ENCODE data around the gene GNA12. TPM values are rescaled to one million over a fixed set of nuclear protein-coding genes. Genes with fewer than 3 reads are reported as not detected.

Gene GNA12
- polyA plus RNA-seq, 1 of the 3 experiments (the other 2 are of a cell fraction): 64.8 TPM

DNA sequence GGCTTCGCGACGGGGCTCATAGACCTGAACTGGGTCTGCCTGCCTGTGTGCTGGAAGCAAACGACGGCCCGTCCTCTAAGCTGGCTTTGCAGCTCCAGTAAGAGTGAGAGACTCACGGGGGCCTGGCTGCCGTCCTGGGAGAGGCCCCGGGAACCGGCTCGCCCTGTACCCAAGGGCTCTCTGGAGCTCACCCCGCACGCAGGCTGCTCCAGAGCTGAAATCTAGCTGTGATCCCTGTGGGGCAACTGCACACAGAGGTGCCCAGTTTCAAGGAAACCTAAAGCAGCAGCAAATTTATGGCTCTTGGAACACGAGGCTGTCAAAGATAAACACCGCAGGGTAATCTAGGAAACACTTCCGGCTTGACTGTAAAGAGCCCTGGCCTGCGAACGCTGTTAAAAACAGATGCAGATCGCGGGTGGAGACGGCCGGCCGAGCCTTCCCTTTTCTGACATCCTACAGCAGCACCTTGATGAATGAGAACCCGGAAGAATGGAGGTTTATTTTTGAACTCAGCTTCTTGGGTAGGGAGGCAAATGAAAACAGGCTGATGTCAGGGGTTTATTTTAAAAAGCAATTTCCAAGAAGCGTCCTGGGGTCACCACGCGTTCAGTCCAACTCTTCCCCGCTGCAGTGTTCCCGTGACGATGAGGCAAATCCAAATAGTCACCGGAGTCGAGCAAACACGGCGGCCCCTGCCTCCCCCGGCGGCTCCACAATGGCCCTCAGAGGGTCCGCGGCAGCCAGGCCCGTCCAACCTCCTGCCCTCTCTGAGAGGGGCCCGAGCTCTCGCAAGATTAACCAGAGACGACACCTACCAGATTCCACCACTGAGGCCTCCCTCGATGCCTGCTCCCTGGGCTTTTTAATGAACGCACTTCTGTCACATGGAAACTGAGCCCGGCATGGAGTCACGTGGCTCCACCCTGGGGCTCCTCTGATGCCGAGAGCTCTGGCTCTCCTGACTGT is 126.5 kb downstream of the GNA12 start:
- Histone ChIP-seq H3K9me3 (no peaks in the 10 kb centered on the region), H3F3A (replicated peaks; ENCODE audit: insufficient read depth) (no peaks in the 10 kb centered on the region), H3K4me2 (no peak overlapping the region), H3K4me1 (ENCODE audit: control insufficient read depth in 1 of 2, insufficient read depth in 2 of 2, low read depth in 1 of 2, low read length in 1 of 2) (peaks cover 0 to 31% of the 10 kb centered on the region in 2 experiments; a peak in 1 of 4 replicates), H3K27me3 (ENCODE audit: insufficient read depth) (no peaks in the 10 kb centered on the region), H4K20me1 (ENCODE audit: insufficient read depth) (no peaks in the 10 kb centered on the region), H3K27ac (ENCODE audit: low read depth in 2 of 2, low read length in 1 of 2) (peak overlapping the region in 1 of 2 experiments; percentile 53; a peak in 2 of 4 replicates), H3K36me3 (replicated peaks in 1 of 2; ENCODE audit: control insufficient read depth in 1 of 2, insufficient read depth in 2 of 2, low read length in 1 of 2) (peaks cover 12 to 26% of the 10 kb centered on the region in 2 experiments), H3K4me3 (ENCODE audit: low read depth in 2 of 2, low read length in 1 of 2) (no peak overlapping the region), H3K9me2 (no peaks in the 10 kb centered on the region), H2AFZ (ENCODE audit: low read depth) (no peak overlapping the region), H3K79me2 (ENCODE audit: insufficient read depth) (no peaks in the 10 kb centered on the region), H3K9ac (no peak overlapping the region)
- WGBS (ENCODE audit: low lambda C conversion rate): 88% methylated on average over 42 of the region's 47 CpGs
- peak; percentile 90 for DNase-seq
- TF ChIP-seq EZH2phosphoT487 (IDR thresholded peaks at IDR 0.05; ENCODE audit: borderline replicate concordance, low read depth): no peak
- TF ChIP-seq RCOR1 (IDR thresholded peaks at IDR 0.05; ENCODE audit: low read length): peak; percentile 30; the same call in 1 of the 2 replicates
- TF ChIP-seq YY1 (IDR thresholded peaks at IDR 0.05; ENCODE audit: low read depth): no peak
- TF ChIP-seq MXI1 (IDR thresholded peaks at IDR 0.05; ENCODE audit: low read depth, low read length): peak; percentile 91
- no peak for TF ChIP-seq TAF1 (IDR thresholded peaks at IDR 0.05; ENCODE audit: borderline replicate concordance, low read depth, low read length)
- peak; percentile 11 for TF ChIP-seq CHD2 (IDR thresholded peaks at IDR 0.05; ENCODE audit: low read length, partially characterized antibody)
- peak; percentile 45; the same call in 1 of the 2 replicates for TF ChIP-seq GATA2 (CRISPR knock-in tag; IDR thresholded peaks at IDR 0.05)
- CTCF ChIA-PET: interaction anchor here (0.6 to 7.6 kb wide), 18 partner anchors 7 to 1368 kb away, joined by 3 to 94 read pairs (median 9); no protein-coding TSS in a partner anchor
- POLR2A ChIA-PET: no interaction called here

DNA sequence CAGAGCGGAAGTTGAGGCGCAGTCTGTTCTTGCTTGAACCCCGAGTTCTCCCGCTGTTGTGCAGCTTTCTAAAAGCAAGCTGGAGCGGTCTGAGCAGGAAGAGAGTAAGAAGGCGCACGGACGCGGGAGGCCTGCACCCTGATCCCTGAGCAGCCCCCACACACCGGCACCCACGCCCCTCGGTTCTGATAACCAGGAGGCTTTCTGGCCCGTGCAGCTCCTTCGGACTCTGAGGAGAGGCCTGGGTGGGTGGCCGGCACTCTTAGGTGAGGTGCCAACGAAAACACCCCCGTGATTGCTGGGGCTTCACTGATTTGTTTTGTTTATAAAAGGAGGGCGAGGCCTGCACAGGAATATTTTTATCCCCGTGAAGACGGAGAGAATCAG is 127.2 kb downstream of the GNA12 start:
- Histone ChIP-seq H3K4me2 (no peak overlapping the region), H3K27ac (ENCODE audit: low read depth in 2 of 2, low read length in 1 of 2) (no peak overlapping the region; a peak in 1 of 4 replicates), H3K9ac (no peak overlapping the region), H2AFZ (ENCODE audit: low read depth) (no peak overlapping the region), H3K79me2 (ENCODE audit: insufficient read depth) (no peaks in the 10 kb centered on the region), H4K20me1 (ENCODE audit: insufficient read depth) (no peaks in the 10 kb centered on the region), H3K36me3 (replicated peaks in 1 of 2; ENCODE audit: control insufficient read depth in 1 of 2, insufficient read depth in 2 of 2, low read length in 1 of 2) (peaks cover 9 to 26% of the 10 kb centered on the region in 2 experiments), H3K4me1 (ENCODE audit: control insufficient read depth in 1 of 2, insufficient read depth in 2 of 2, low read depth in 1 of 2, low read length in 1 of 2) (peaks cover 0 to 31% of the 10 kb centered on the region in 2 experiments; a peak in 1 of 4 replicates), H3K9me3 (no peaks in the 10 kb centered on the region), H3K4me3 (ENCODE audit: low read depth in 2 of 2, low read length in 1 of 2) (no peak overlapping the region), H3K9me2 (no peaks in the 10 kb centered on the region), H3F3A (replicated peaks; ENCODE audit: insufficient read depth) (no peaks in the 10 kb centered on the region), H3K27me3 (ENCODE audit: insufficient read depth) (no peaks in the 10 kb centered on the region)
- no peak for DNase-seq
- 90% methylated on average over 20 of the region's 20 CpGs for WGBS (ENCODE audit: low lambda C conversion rate)
- CTCF ChIA-PET: interaction anchor here (3.5 to 7.6 kb wide), 5 partner anchors 11 to 46 kb away, joined by 14 to 94 read pairs (median 23); no protein-coding TSS in a partner anchor
- POLR2A ChIA-PET: no interaction called here
- TF ChIP-seq RCOR1 (IDR thresholded peaks at IDR 0.05; ENCODE audit: low read length): no peak
- TF ChIP-seq USF2 (IDR thresholded peaks at IDR 0.05; ENCODE audit: borderline replicate concordance, low read depth, low read length): no peak
- TF ChIP-seq NFIC (IDR thresholded peaks at IDR 0.05; ENCODE audit: borderline replicate concordance): no peak
- no peak for TF ChIP-seq MEF2A (IDR thresholded peaks at IDR 0.05; ENCODE audit: borderline replicate concordance, low read depth)
- no peak for TF ChIP-seq SMC3 (IDR thresholded peaks at IDR 0.05; ENCODE audit: low read depth, low read length)
- no peak for TF ChIP-seq FOXJ3 (CRISPR knock-in tag; IDR thresholded peaks at IDR 0.05)
- TF ChIP-seq REST (IDR thresholded peaks at IDR 0.05; ENCODE audit: low read depth, low read length): no peak
- TF ChIP-seq RXRA (IDR thresholded peaks at IDR 0.05; ENCODE audit: borderline replicate concordance, low read depth): no peak
- TF ChIP-seq, protein P1, sequence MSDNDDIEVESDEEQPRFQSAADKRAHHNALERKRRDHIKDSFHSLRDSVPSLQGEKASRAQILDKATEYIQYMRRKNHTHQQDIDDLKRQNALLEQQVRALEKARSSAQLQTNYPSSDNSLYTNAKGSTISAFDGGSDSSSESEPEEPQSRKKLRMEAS (IDR thresholded peaks at IDR 0.05; ENCODE audit: low read depth): no peak
- no peak for TF ChIP-seq POLR2AphosphoS5 (IDR thresholded peaks at IDR 0.05; ENCODE audit: low read depth, low read length)
- no peak for TF ChIP-seq NRF1 (IDR thresholded peaks at IDR 0.05; ENCODE audit: low read depth, low read length)
- no peak for TF ChIP-seq EZH2phosphoT487 (IDR thresholded peaks at IDR 0.05; ENCODE audit: borderline replicate concordance, low read depth)
- no peak for TF ChIP-seq PBX3 (IDR thresholded peaks at IDR 0.05)
- TF ChIP-seq RFX5 (IDR thresholded peaks at IDR 0.05; ENCODE audit: low read length): no peak
- TF ChIP-seq SIN3A (IDR thresholded peaks at IDR 0.05; ENCODE audit: borderline replicate concordance, low read depth, low read length): no peak
